Naive thymus-derived CD4-positive, alpha-beta T cell (primary cell): ENCODE results near the gene IL17B. TPM values are rescaled to one million over a fixed set of nuclear protein-coding genes. Genes with fewer than 3 reads are reported as not detected.

Source experiments
- ATAC-seq: fragments of 150-1000 bp; cut with Tn5 transposase; 2 replicates; pipeline ENCODE4 v1.10.0; 2021; ENCODE audit warnings: mild to moderate bottlenecking, moderate library complexity
- CTCF ChIA-PET: fragments of 350-600 bp; sonication (Branson Sonifier 250); formaldehyde crosslinking; loops from one replicate; lab custom pipeline; 2021; ENCODE audit warnings: antibody characterized with exemption; lab: Charles Lee
- POLR2A ChIA-PET: fragments of 350-600 bp; sonication (Branson Sonifier 250); formaldehyde crosslinking; loops from one replicate; lab custom pipeline; 2021; ENCODE audit warnings: antibody characterized with exemption, inconsistent platforms; lab: Charles Lee
- DNase-seq, 9 donors: peaks; one replicate each; pipeline versions ENCODE4 v3.0.0 to v3.0.0-alpha.2; 2020 to 2022; ENCODE audit warnings: mixed read lengths in 1 of 9
- H3K27ac ChIP-seq: one replicate; pipeline ENCODE4 v1.7.0; 2013; ENCODE audit warnings: mild to moderate bottlenecking, low read depth, low read length, moderate library complexity
- H3K27me3 ChIP-seq, 2 donors: one replicate each; pipeline ENCODE4 v1.7.0; 2013; ENCODE audit warnings: low read length in 2 of 2, mild to moderate bottlenecking in 2 of 2, moderate library complexity in 2 of 2; ENCODE audit not compliant: control insufficient read depth in 2 of 2, insufficient read depth in 2 of 2
- H3K36me3 ChIP-seq, 3 experiments: 1 replicate in 2 of 3; 2 replicates in 1 of 3; pipeline ENCODE4 v1.7.0; 2013; ENCODE audit warnings: low read length in 3 of 3, mild to moderate bottlenecking in 3 of 3, moderate library complexity in 1 of 3; ENCODE audit not compliant: insufficient read depth in 3 of 3, control insufficient read depth in 2 of 3
- H3K4me1 ChIP-seq, 2 donors: one replicate each; pipeline ENCODE4 v1.7.0; 2013; ENCODE audit warnings: low read length in 2 of 2, mild to moderate bottlenecking in 2 of 2, moderate library complexity in 1 of 2; ENCODE audit not compliant: control insufficient read depth in 2 of 2, insufficient read depth in 2 of 2
- H3K4me3 ChIP-seq: 2 replicates; pipeline ENCODE4 v1.7.0; 2013; ENCODE audit warnings: mild to moderate bottlenecking, low read length
- H3K9me3 ChIP-seq, 3 experiments: 1 replicate in 2 of 3; 2 replicates in 1 of 3; pipeline ENCODE4 v1.7.0; 2013; ENCODE audit warnings: low read length in 3 of 3; ENCODE audit not compliant: control insufficient read depth in 2 of 3
- H3K27ac Mint-ChIP-seq, 9 donors: one replicate each; pipeline ENCODE4 v1.8.0; 2020 to 2022; ENCODE audit warnings: mixed read lengths in 9 of 9, mild to moderate bottlenecking in 8 of 9, moderate library complexity in 5 of 9, inconsistent platforms in 2 of 9
- H3K27me3 Mint-ChIP-seq, 5 donors: one replicate each; pipeline ENCODE4 v1.8.0; 2021 to 2022; ENCODE audit warnings: mixed read lengths in 5 of 5, mild to moderate bottlenecking in 1 of 5
- H3K36me3 Mint-ChIP-seq, 5 donors: one replicate each; pipeline ENCODE4 v1.8.0; 2020 to 2022; ENCODE audit warnings: mixed read lengths in 5 of 5, mild to moderate bottlenecking in 3 of 5, inconsistent platforms in 1 of 5
- H3K4me1 Mint-ChIP-seq, 7 donors: one replicate each; pipeline ENCODE4 v1.8.0; 2020 to 2022; ENCODE audit warnings: mixed read lengths in 7 of 7, mild to moderate bottlenecking in 3 of 7, inconsistent platforms in 1 of 7
- H3K4me3 Mint-ChIP-seq, 10 donors: one replicate each; pipeline ENCODE4 v1.8.0; 2020 to 2022; ENCODE audit warnings: mild to moderate bottlenecking in 10 of 10, mixed read lengths in 10 of 10, moderate library complexity in 6 of 10, inconsistent platforms in 2 of 10
- H3K9me3 Mint-ChIP-seq, 11 donors: one replicate each; pipeline ENCODE4 v1.8.0; 2020 to 2022; ENCODE audit warnings: mixed read lengths in 11 of 11, mild to moderate bottlenecking in 4 of 11, inconsistent platforms in 1 of 11, moderate library complexity in 1 of 11
- intact Hi-C, 2 donors: fragments of 100-400 bp; cut with micrococcal nuclease; formaldehyde crosslinking; loops; one replicate each; pipeline ENCODE4 v1.15.1; 2023
- polyA plus RNA-seq, 2 donors: library from polyadenylated mRNA; unstranded; fragments of 300-500 nt; fragmentation: Illumina TruSeq; gene quantifications; one replicate each; pipeline ENCODE4 v1.2.3, GENCODE V29; 2021
- total RNA-seq, 6 experiments: library from RNA in 5 of 6; stranded (reverse) in 5 of 6; gene quantifications; 1 replicate in 5 of 6; 2 replicates in 1 of 6; pipeline ENCODE4 v1.2.3 and lab custom pipeline; 2021 to 2026

The IL17B gene, protein sequence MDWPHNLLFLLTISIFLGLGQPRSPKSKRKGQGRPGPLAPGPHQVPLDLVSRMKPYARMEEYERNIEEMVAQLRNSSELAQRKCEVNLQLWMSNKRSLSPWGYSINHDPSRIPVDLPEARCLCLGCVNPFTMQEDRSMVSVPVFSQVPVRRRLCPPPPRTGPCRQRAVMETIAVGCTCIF
- total RNA-seq (not detected), polyA plus RNA-seq (not detected), total RNA-seq (lab: John Stamatoyannopoulos, UW) (not detected)

- DNase-seq (no peak), ATAC-seq (no peak)
- H3K9me3 ChIP-seq, result no peaks in the 10 kb centered on the region
- H3K27me3 ChIP-seq, result no peaks in the 10 kb centered on the region
- H3K27me3 Mint-ChIP-seq, result no peaks in the 10 kb centered on the region
- no peak within 1 kb of the TSS for H3K4me3 ChIP-seq
- H3K4me3 Mint-ChIP-seq, result no peak within 1 kb of the TSS
- peaks cover 0 to 11% (median 6%) of the 10 kb centered on the region in 5 donors for H3K36me3 Mint-ChIP-seq
- H3K4me1 Mint-ChIP-seq, result peaks cover 0 to 5% (median 4%) of the 10 kb centered on the region in 7 donors
- ChIA-PET CTCF (interaction anchor here (1.1 to 4.1 kb wide), 4 partner anchors 10 to 183 kb away, joined by 3 to 30 read pairs (median 4); no protein-coding TSS in a partner anchor), POLR2A (no interaction called here)
- H3K27ac Mint-ChIP-seq, result no peak within 1 kb of the TSS
- no peaks in the 10 kb centered on the region for H3K4me1 ChIP-seq
- no peak within 1 kb of the TSS for H3K27ac ChIP-seq
- H3K9me3 Mint-ChIP-seq, result no peaks in the 10 kb centered on the region
- intact Hi-C loops, result no loop called here
- no peaks in the 10 kb centered on the region for H3K36me3 ChIP-seq
These were observed at the start of gene IL17B for GRCh38 chr5:149379177-149379761. Gene IL17B, minus strand, starts transcription at chr5:149379292. Its CDS starts 67 bp downstream, at chr5:149379225.

- peaks cover 0 to 10% of the 10 kb centered on the region in 2 donors for H3K4me1 ChIP-seq
- Mint-ChIP-seq H3K36me3 (no peaks in the 10 kb centered on the region), H3K27me3 (peaks cover 0 to 4% (median 0%) of the 10 kb centered on the region in 5 donors), H3K27ac (no peak overlapping the region), H3K4me1 (peaks cover 0 to 18% (median 11%) of the 10 kb centered on the region in 7 donors), H3K9me3 (no peaks in the 10 kb centered on the region), H3K4me3 (no peak overlapping the region)
- no peak overlapping the region for H3K4me3 ChIP-seq
- CTCF ChIA-PET, result interaction anchor here (0.8 to 0.9 kb wide), 2 partner anchors 15 to 111 kb away, joined by 3 read pairs; no protein-coding TSS in a partner anchor
- H3K36me3 ChIP-seq, result no peaks in the 10 kb centered on the region
- DNase-seq (no peak), ATAC-seq (no peak)
- H3K27me3 ChIP-seq, result no peaks in the 10 kb centered on the region
- no peak overlapping the region for H3K27ac ChIP-seq
- POLR2A ChIA-PET, result no interaction called here
- no peaks in the 10 kb centered on the region for H3K9me3 ChIP-seq
- intact Hi-C loops, result no loop called here
These were observed 48.9 kb upstream of the IL17B start for GRCh38 chr5:149428032-149428431.

- POLR2A ChIA-PET, result no interaction called here
- Mint-ChIP-seq H3K27ac (no peak overlapping the region), H3K4me3 (no peak overlapping the region), H3K27me3 (peaks cover 0 to 4% (median 0%) of the 10 kb centered on the region in 5 donors), H3K36me3 (no peaks in the 10 kb centered on the region), H3K4me1 (peaks cover 0 to 20% (median 16%) of the 10 kb centered on the region in 7 donors), H3K9me3 (no peaks in the 10 kb centered on the region)
- H3K4me1 ChIP-seq, result peaks cover 0 to 15% of the 10 kb centered on the region in 2 donors
- DNase-seq (no peak), ATAC-seq (no peak)
- H3K36me3 ChIP-seq, result no peaks in the 10 kb centered on the region
- CTCF ChIA-PET, result no interaction called here
- H3K27ac ChIP-seq, result no peak overlapping the region
- H3K4me3 ChIP-seq, result no peak overlapping the region
- H3K9me3 ChIP-seq, result no peaks in the 10 kb centered on the region
- H3K27me3 ChIP-seq, result no peaks in the 10 kb centered on the region
- intact Hi-C loops, result no loop called here
These were observed 48.3 kb upstream of the IL17B start for GRCh38 chr5:149427374-149427773.

- CTCF ChIA-PET, result interaction anchor here (1.2 kb wide), 1 partner anchor 131 kb away, joined by 3 read pairs; no protein-coding TSS in a partner anchor
- DNase-seq (no peak), ATAC-seq (no peak)
- intact Hi-C loops, result no loop called here
- Histone ChIP-seq H3K4me3 (no peak overlapping the region), H3K36me3 (no peaks in the 10 kb centered on the region), H3K27ac (no peak overlapping the region), H3K4me1 (peaks cover 0 to 19% of the 10 kb centered on the region in 2 donors), H3K9me3 (no peaks in the 10 kb centered on the region), H3K27me3 (no peaks in the 10 kb centered on the region)
- Mint-ChIP-seq H3K27ac (no peak overlapping the region), H3K27me3 (peaks cover 0 to 4% (median 0%) of the 10 kb centered on the region in 5 donors), H3K4me1 (peaks cover 0 to 25% (median 19%) of the 10 kb centered on the region in 7 donors), H3K36me3 (no peaks in the 10 kb centered on the region), H3K4me3 (no peak overlapping the region), H3K9me3 (no peaks in the 10 kb centered on the region)
- POLR2A ChIA-PET, result no interaction called here
These were observed 47.8 kb upstream of the IL17B start for GRCh38 chr5:149426931-149427330.

- ChIA-PET POLR2A (no interaction called here), CTCF (interaction anchor here (0.6 to 1.2 kb wide), 2 partner anchors 21 to 132 kb away, joined by 3 to 5 read pairs; no protein-coding TSS in a partner anchor)
- DNase-seq (no peak), ATAC-seq (no peak)
- H3K4me3 Mint-ChIP-seq, result no peak overlapping the region
- no peaks in the 10 kb centered on the region for H3K36me3 Mint-ChIP-seq
- Histone ChIP-seq H3K4me1 (peaks cover 0 to 19% of the 10 kb centered on the region in 2 donors), H3K27me3 (no peaks in the 10 kb centered on the region), H3K27ac (no peak overlapping the region), H3K9me3 (no peaks in the 10 kb centered on the region), H3K4me3 (no peak overlapping the region), H3K36me3 (no peaks in the 10 kb centered on the region)
- H3K9me3 Mint-ChIP-seq, result no peaks in the 10 kb centered on the region
- intact Hi-C loops, result no loop called here
- H3K27ac Mint-ChIP-seq, result no peak overlapping the region
- peaks cover 0 to 4% (median 0%) of the 10 kb centered on the region in 5 donors for H3K27me3 Mint-ChIP-seq
- H3K4me1 Mint-ChIP-seq, result peaks cover 0 to 20% (median 16%) of the 10 kb centered on the region in 7 donors
These were observed 46.6 kb upstream of the IL17B start for GRCh38 chr5:149425729-149426128.

GRCh38 chr5:149424371-149425315, 45.6 kb upstream of the IL17B start:
- ChIA-PET CTCF (interaction anchor here (1.2 to 1.5 kb wide), 3 partner anchors 9 to 107 kb away, joined by 3 to 4 read pairs (median 3); no protein-coding TSS in a partner anchor), POLR2A (interaction anchor here (0.9 kb wide), 1 partner anchor 127 kb away, joined by 3 read pairs; no protein-coding TSS in a partner anchor)
- H3K4me1 Mint-ChIP-seq, result peaks cover 0 to 18% (median 12%) of the 10 kb centered on the region in 7 donors
- no peaks in the 10 kb centered on the region for H3K9me3 ChIP-seq
- H3K36me3 ChIP-seq, result no peaks in the 10 kb centered on the region
- no peaks in the 10 kb centered on the region for H3K27me3 ChIP-seq
- no peak overlapping the region for H3K4me3 ChIP-seq
- H3K27me3 Mint-ChIP-seq, result peaks cover 0 to 4% (median 0%) of the 10 kb centered on the region in 5 donors
- intact Hi-C loops, result loop anchor here in 1 of 2 donors (5.0 kb wide), 1 partner anchor 33 kb away; no protein-coding TSS in a partner anchor
- no peak overlapping the region for H3K27ac ChIP-seq
- no peak for ATAC-seq
- H3K4me3 Mint-ChIP-seq, result no peak overlapping the region
- no peaks in the 10 kb centered on the region for H3K9me3 Mint-ChIP-seq
- peaks cover 0 to 13% of the 10 kb centered on the region in 2 donors for H3K4me1 ChIP-seq
- no peaks in the 10 kb centered on the region for H3K36me3 Mint-ChIP-seq
- no peak for DNase-seq
- no peak overlapping the region for H3K27ac Mint-ChIP-seq
